HCT116 (cell line): ENCODE measurements around the gene APOC1. TPM values are rescaled to one million over a fixed set of nuclear protein-coding genes. Genes with fewer than 3 reads are reported as not detected.
A peak's percentile ranks its signal among the peaks of the same experiment; 100 is the strongest.

Source experiments
- ATAC-seq: fragments of 200-7000 bp; cut with Tn5 transposase; 2 replicates; pipeline ENCODE4 v1.9.1; 2020; ENCODE audit warnings: mild to moderate bottlenecking, moderate library complexity
- BruUV-seq: library from RNA; stranded (reverse); fragments of 400-500 nt; replicated peaks from 2 replicates; lab custom pipeline; 2021; lab: Mats Ljungman, UMichigan
- CTCF ChIA-PET: fragments of 300-600 bp; sonication (Branson Sonifier 250); formaldehyde crosslinking; loops from one replicate; lab custom pipeline; 2021; ENCODE audit warnings: antibody characterized with exemption; lab: Charles Lee
- POLR2A ChIA-PET: fragments of 300-600, 350-600 bp; sonication (Branson Sonifier 250); formaldehyde crosslinking; loops from one replicate; lab custom pipeline; 2021; ENCODE audit warnings: antibody characterized with exemption; lab: Charles Lee
- RAD21 ChIA-PET, 2 experiments: fragments of 300-600 bp; sonication (Branson Sonifier 250); formaldehyde crosslinking; loops; one replicate each; lab custom pipeline; 2023; ENCODE audit warnings: low total read pairs in 2 of 2; ENCODE audit not compliant: uncharacterized antibody in 2 of 2, unreplicated experiment in 2 of 2, low non-redundant PET in 1 of 2; lab: Charles Lee
- DNase-seq: peaks from one replicate; pipeline ENCODE4 v3.0.0-alpha.2; 2010; ENCODE audit warnings: low read depth, low spot score
- H2AFZ ChIP-seq: fragments of 200-600 bp; shearing (Covaris generic), sonication (generic); 2 replicates; pipeline ENCODE4 v1.6.1; 2017; ENCODE audit warnings: low read depth, mixed run types, mixed read lengths, antibody characterized with exemption, low read length; ENCODE audit not compliant: poor library complexity, severe bottlenecking
- H3K27ac ChIP-seq: 2 replicates; pipeline ENCODE4 v1.5.1; 2012; ENCODE audit warnings: low read depth, low read length
- H3K27me3 ChIP-seq: fragments of 200-600 bp; sonication (generic); 2 replicates; pipeline ENCODE4 v1.6.1; 2016; ENCODE audit warnings: mixed run types, low read length, mixed read lengths; ENCODE audit not compliant: insufficient read depth
- H3K36me3 ChIP-seq, 2 experiments: fragments of 200-500 bp in 1 of 2; fragments of 200-600 bp in 1 of 2; sonication (Bioruptor generic) in 1 of 2; sonication (generic) in 1 of 2; 2 replicates each; pipeline versions ENCODE4 v1.5.1 to v1.6.1; 2014 to 2016; ENCODE audit warnings: low read length in 2 of 2, inconsistent platforms in 1 of 2, mixed read lengths in 1 of 2, mixed run types in 1 of 2; ENCODE audit not compliant: insufficient read depth in 2 of 2, control insufficient read depth in 1 of 2
- H3K4me1 ChIP-seq, 2 experiments: fragments of 200-600 bp in 1 of 2; sonication (generic) in 1 of 2; 2 replicates each; pipeline versions ENCODE4 v1.5.1 to v1.6.1; 2012 to 2017; ENCODE audit warnings: low read length in 2 of 2, inconsistent platforms in 1 of 2, mild to moderate bottlenecking in 1 of 2, mixed read lengths in 1 of 2, mixed run types in 1 of 2, moderate library complexity in 1 of 2; ENCODE audit not compliant: insufficient read depth in 2 of 2, control insufficient read depth in 1 of 2
- H3K4me2 ChIP-seq: fragments of 200-600 bp; sonication (generic); 2 replicates; pipeline ENCODE4 v1.6.1; 2017; ENCODE audit warnings: mixed run types, low read length, mixed read lengths
- H3K4me3 ChIP-seq, 2 experiments: fragments of 200-600 bp in 1 of 2; sonication (generic) in 1 of 2; replicated peaks in 1 of 2; 2 replicates each; pipeline ENCODE4 v1.5.1; 2011 to 2016; ENCODE audit warnings: low read length in 2 of 2, control low read depth in 1 of 2, low read depth in 1 of 2, mild to moderate bottlenecking in 1 of 2, mixed read lengths in 1 of 2, mixed run types in 1 of 2
- H3K79me2 ChIP-seq: fragments of 200-600 bp; sonication (generic); 2 replicates; pipeline ENCODE4 v1.6.1; 2017; ENCODE audit warnings: mild to moderate bottlenecking, mixed run types, low read length, moderate library complexity, mixed read lengths; ENCODE audit not compliant: insufficient read depth
- H3K9ac ChIP-seq: fragments of 200-600 bp; sonication (generic); 2 replicates; pipeline ENCODE4 v1.6.1; 2016; ENCODE audit warnings: low read length, mixed read lengths
- H3K9me2 ChIP-seq: fragments of 200-600 bp; sonication (generic), shearing (Covaris generic); 2 replicates; pipeline ENCODE4 v1.6.1; 2017; ENCODE audit warnings: mixed run types, mild to moderate bottlenecking, moderate library complexity; ENCODE audit not compliant: insufficient read depth
- H3K9me3 ChIP-seq, 2 experiments: fragments of 200-500 bp in 1 of 2; fragments of 200-600 bp in 1 of 2; sonication (Bioruptor generic) in 1 of 2; sonication (generic) in 1 of 2; 2 replicates each; pipeline ENCODE4 v1.6.1; 2014 to 2017; ENCODE audit warnings: low read length in 2 of 2, mixed read lengths in 2 of 2, inconsistent platforms in 1 of 2, low read depth in 1 of 2, mild to moderate bottlenecking in 1 of 2, mixed run types in 1 of 2, moderate library complexity in 1 of 2; ENCODE audit not compliant: control insufficient read depth in 1 of 2, insufficient read depth in 1 of 2
- H4K20me1 ChIP-seq: fragments of 200-600 bp; sonication (generic), shearing (Covaris generic); 2 replicates; pipeline ENCODE4 v1.6.1; 2017; ENCODE audit warnings: mixed run types, mild to moderate bottlenecking, moderate library complexity; ENCODE audit not compliant: insufficient read depth
- ATF3 ChIP-seq: IDR thresholded peaks from 2 replicates; pipeline ENCODE4 v1.6.1; 2012
- CBX3 ChIP-seq: IDR thresholded peaks from 2 replicates; pipeline ENCODE4 v1.6.1; 2012; ENCODE audit warnings: low read depth
- CEBPB ChIP-seq: IDR thresholded peaks from 2 replicates; pipeline ENCODE4 v1.6.1; 2012; ENCODE audit warnings: low read depth
- CTCF ChIP-seq, 3 experiments: fragments of 200-600 bp in 1 of 3; sonication (generic) in 1 of 3; IDR thresholded peaks in 2 of 3; conservative IDR thresholded peaks in 1 of 3; 2 replicates each; pipeline ENCODE4 v1.5.1; 2012 to 2017; ENCODE audit warnings: low read depth in 2 of 3, low read length in 2 of 3, antibody characterized with exemption in 1 of 3, borderline replicate concordance in 1 of 3, control low read depth in 1 of 3, mild to moderate bottlenecking in 1 of 3, mixed read lengths in 1 of 3, mixed run types in 1 of 3, moderate library complexity in 1 of 3; ENCODE audit not compliant: insufficient read depth in 1 of 3
- EZH2 ChIP-seq: fragments of 200-600 bp; sonication (generic); IDR thresholded peaks from 2 replicates; pipeline ENCODE4 v1.6.1; 2017; ENCODE audit warnings: antibody characterized with exemption, mixed run types
- EZH2phosphoT487 ChIP-seq: fragments of 200-600 bp; IDR thresholded peaks from 2 replicates; pipeline ENCODE4 v1.6.1; 2018; ENCODE audit warnings: antibody characterized with exemption, borderline replicate concordance
- FOSL1 ChIP-seq: IDR thresholded peaks from 2 replicates; pipeline ENCODE4 v1.6.1; 2012; ENCODE audit warnings: low read depth
- JUND ChIP-seq: IDR thresholded peaks from 2 replicates; pipeline ENCODE4 v1.6.1; 2012
- MAX ChIP-seq: IDR thresholded peaks from 2 replicates; pipeline ENCODE4 v1.6.1; 2012
- POLR2A ChIP-seq: IDR thresholded peaks from 2 replicates; pipeline ENCODE4 v1.7.0; 2011; ENCODE audit warnings: borderline replicate concordance; ENCODE audit not compliant: insufficient read depth, insufficient read length; ENCODE audit errors: extremely low read depth
- POLR2AphosphoS5 ChIP-seq: IDR thresholded peaks from 2 replicates; pipeline ENCODE4 v1.6.1; 2011; ENCODE audit warnings: mild to moderate bottlenecking, low read depth, low read length, moderate library complexity
- RAD21 ChIP-seq: IDR thresholded peaks from 2 replicates; pipeline ENCODE4 v1.6.1; 2012; ENCODE audit warnings: low read depth, mild to moderate bottlenecking
- REST ChIP-seq: IDR thresholded peaks from 2 replicates; pipeline ENCODE4 v1.6.1; 2012; ENCODE audit warnings: low read depth
- SP1 ChIP-seq: IDR thresholded peaks from 2 replicates; pipeline ENCODE4 v1.6.1; 2012; ENCODE audit warnings: low read depth
- SRF ChIP-seq: IDR thresholded peaks from 2 replicates; pipeline ENCODE4 v1.6.1; 2012; ENCODE audit warnings: low read depth
- TCF7L2 ChIP-seq: IDR thresholded peaks from 2 replicates; pipeline ENCODE4 v1.7.0; 2011; ENCODE audit warnings: borderline replicate concordance, inconsistent platforms; ENCODE audit not compliant: insufficient read depth, insufficient read length; ENCODE audit errors: extremely low read depth
- YY1 ChIP-seq: IDR thresholded peaks from 2 replicates; pipeline ENCODE4 v1.6.1; 2011; ENCODE audit warnings: low read length, low read depth, moderate library complexity, mild to moderate bottlenecking; ENCODE audit not compliant: insufficient replicate concordance; ENCODE audit errors: extremely low read depth
- ZFX ChIP-seq: fragments of 450-650 bp; IDR thresholded peaks from 2 replicates; pipeline ENCODE4 v1.6.1; 2017
- intact Hi-C: fragments of 100-400 bp; cut with micrococcal nuclease; formaldehyde crosslinking; loops from 2 replicates; pipeline ENCODE4 v1.10.0; 2022
- total RNA-seq: library from RNA; stranded (reverse); gene quantifications from one replicate; pipeline ENCODE4 v1.2.1, GENCODE V29; 2021; ENCODE audit not compliant: unreplicated experiment

Gene APOC1
- total RNA-seq, 1 experiment from 2014 or later = 5.1 TPM

- DNase-seq = peak; percentile 95
- peaks cover 11 to 34% of the 10 kb centered on the region in 2 experiments; a peak in 3 of 4 replicates for H3K4me1 ChIP-seq
- peak within 1 kb of the TSS; percentile 37 for H2AFZ ChIP-seq
- H3K4me2 ChIP-seq = peak within 1 kb of the TSS; percentile 83
- H3K36me3 ChIP-seq = no peaks in the 10 kb centered on the region; a peak in 1 of 4 replicates
- H3K27ac ChIP-seq = peak within 1 kb of the TSS; percentile 98
- intact Hi-C loops = loop anchor here (2.0 to 10.0 kb wide), 3 partner anchors 40 to 370 kb away; partner anchors contain the start of genes APOC1 and NECTIN2
- peak within 1 kb of the TSS; percentile 71 to 85 for H3K4me3 ChIP-seq
- H3K9ac ChIP-seq = peak within 1 kb of the TSS; percentile 93
- ChIA-PET CTCF (interaction anchor here (1.3 to 1.4 kb wide), 2 partner anchors 137 to 231 kb away, joined by 3 read pairs; no protein-coding TSS in a partner anchor), POLR2A (interaction anchor here (1.0 kb wide), 2 partner anchors 41 to 50 kb away, joined by 4 read pairs; no protein-coding TSS in a partner anchor), RAD21 (no interaction called here)
- TSS peak; percentile 95 for BruUV-seq
- peaks cover 47% of the 10 kb centered on the region for H3K79me2 ChIP-seq
- no peaks in the 10 kb centered on the region for H3K9me3 ChIP-seq
- no peaks in the 10 kb centered on the region for H4K20me1 ChIP-seq
- H3K9me2 ChIP-seq = no peaks in the 10 kb centered on the region
- H3K27me3 ChIP-seq = no peaks in the 10 kb centered on the region
- ATAC-seq = peak; percentile 93
- TF ChIP-seq CEBPB (no peak), REST (no peak), EZH2 (no peak), YY1 (peak; percentile 87), RAD21 (no peak), ZFX (no peak), POLR2AphosphoS5 (peak; percentile 89), POLR2A (peak; percentile 93), ATF3 (no peak), EZH2phosphoT487 (no peak), JUND (no peak), CBX3 (peak; percentile 92), CTCF (IDR thresholded peaks at IDR 0.05 in 2 of 3, conservative IDR thresholded peaks at IDR 0.05 in 1 of 3; ENCODE audit: borderline replicate concordance in 1 of 3, insufficient read depth in 1 of 3, low read depth in 2 of 3, low read length in 2 of 3) (no peak), FOSL1 (no peak), SRF (no peak), MAX (peak; percentile 63; the same call in 1 of the 2 replicates), TCF7L2 (no peak), SP1 (peak; percentile 97)
These were observed 40.5 kb downstream of the APOC1 start, which contains the start of gene CLPTM1 for GRCh38 chr19:44954649-44955504. Gene CLPTM1, plus strand, starts transcription at chr19:44955380. Its CDS starts 16 bp downstream, at chr19:44955396.
